ENCODE data around the gene ANKRD17.

DNA sequence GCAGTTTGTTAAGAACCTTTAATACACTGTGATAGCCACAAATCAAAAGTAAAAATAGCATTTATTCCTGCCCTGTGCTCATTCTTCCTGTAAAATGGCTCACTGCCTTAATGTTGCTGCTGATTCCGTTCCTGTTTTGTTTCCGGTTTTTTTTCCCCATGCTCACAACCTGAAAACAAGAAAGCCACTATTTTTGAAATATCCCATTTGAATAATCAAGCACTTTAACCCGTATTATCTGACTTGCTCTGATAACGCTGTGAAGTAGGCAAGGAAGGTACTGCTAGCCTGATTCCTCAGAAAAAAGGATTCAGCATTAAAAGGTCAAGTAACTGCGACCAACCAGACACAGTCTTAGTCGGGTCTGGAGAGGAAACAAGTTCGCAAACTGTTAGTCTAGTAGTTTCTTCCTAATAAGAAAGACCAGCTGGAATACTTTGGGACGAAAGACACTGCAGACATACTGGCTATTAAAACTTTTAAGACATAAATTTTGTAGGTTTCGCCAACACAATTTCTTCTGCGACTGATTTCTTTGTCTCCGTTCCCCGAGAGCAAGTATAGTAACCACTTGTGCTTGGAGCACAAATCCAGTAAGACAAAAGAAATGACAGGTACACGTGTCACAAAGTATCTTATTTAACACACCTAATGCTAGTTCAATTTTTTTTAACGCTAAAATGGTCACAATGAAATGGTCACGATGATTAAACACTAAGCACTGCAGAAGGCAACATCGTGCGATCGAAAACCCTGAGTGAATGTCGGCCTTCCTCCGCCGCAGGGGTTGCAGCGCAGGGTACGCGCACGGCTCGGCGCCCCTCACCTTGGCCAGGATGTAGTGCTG is 189.9 kb downstream of the ANKRD17 start:
- TF ChIP-seq CTCF (IDR thresholded peaks at IDR 0.05; ENCODE audit: borderline replicate concordance, extremely low read depth, low read length, poor library complexity, severe bottlenecking) (no peak), EZH2 (IDR thresholded peaks at IDR 0.05; ENCODE audit: borderline replicate concordance, low read depth, low read length, severe bottlenecking) (no peak)
